GM12878 (cell line): ENCODE measurements around the gene STT3B. TPM values are rescaled to one million over a fixed set of nuclear protein-coding genes. Genes with fewer than 3 reads are reported as not detected.

ENCODE experiments used
- ATAC-seq: fragments of 200-7000 bp; cut with Tn5 transposase; 3 replicates; pipeline ENCODE4 v1.9.1; 2020; ENCODE audit warnings: mild to moderate bottlenecking, moderate library complexity
- BruUV-seq: library from RNA; stranded (reverse); fragments of 400-500 nt; replicated peaks from 2 replicates; lab custom pipeline; 2021; lab: Mats Ljungman, UMichigan
- CTCF ChIA-PET: fragments of 300-600 bp; sonication (Branson Sonifier 250); formaldehyde crosslinking; extraction: SDS; loops from one replicate; lab custom pipeline; 2021; ENCODE audit warnings: inconsistent platforms; lab: Yijun Ruan, JAX
- POLR2A ChIA-PET: fragments of 350-600 bp; formaldehyde crosslinking; extraction: SDS; loops from one replicate; lab custom pipeline; 2021; ENCODE audit warnings: inconsistent platforms; lab: Charles Lee
- RAD21 ChIA-PET: fragments of 300-600 bp; sonication (Branson Sonifier 250); formaldehyde crosslinking; loops from one replicate; lab custom pipeline; 2023; ENCODE audit warnings: antibody characterized with exemption; ENCODE audit not compliant: unreplicated experiment; lab: Charles Lee
- SMC1A ChIA-PET: fragments of 300-600 bp; sonication (Branson Sonifier 250); formaldehyde crosslinking; loops from one replicate; lab custom pipeline; 2023; ENCODE audit not compliant: unreplicated experiment, uncharacterized antibody; lab: Charles Lee
- DNase-seq: peaks from one replicate; pipeline ENCODE4 v3.0.0-alpha.2; 2011; ENCODE audit warnings: low read depth, low spot score
- FAIRE-seq: peaks from 3 replicates; lab custom pipeline; 2011; peaks lifted over from hg19 to GRCh38; lab: Jason Lieb, UNC
- H2AFZ ChIP-seq: 2 replicates; pipeline ENCODE4 v1.6.0; 2011; ENCODE audit warnings: low read depth, low read length, control low read depth; ENCODE audit not compliant: control insufficient read depth
- H3K27ac ChIP-seq: 2 replicates; pipeline ENCODE4 v1.5.1; 2011; ENCODE audit warnings: control low read depth; ENCODE audit not compliant: control insufficient read depth, insufficient read depth
- H3K27me3 ChIP-seq, 2 experiments: replicated peaks in 1 of 2; 2 replicates each; pipeline versions ENCODE4 v1.6.0 to v1.6.1; 2011; ENCODE audit warnings: low read length in 1 of 2; ENCODE audit not compliant: control insufficient read depth in 2 of 2, insufficient read depth in 2 of 2
- H3K36me3 ChIP-seq, 2 experiments: 2 replicates each; pipeline ENCODE4 v1.5.1; 2011; ENCODE audit warnings: low read length in 1 of 2; ENCODE audit not compliant: control insufficient read depth in 2 of 2, insufficient read depth in 2 of 2
- H3K4me1 ChIP-seq: 2 replicates; pipeline ENCODE4 v1.6.1; 2011; ENCODE audit warnings: mild to moderate bottlenecking, low read length, moderate library complexity, mixed read lengths; ENCODE audit not compliant: control insufficient read depth, insufficient read depth
- H3K4me2 ChIP-seq: 2 replicates; pipeline ENCODE4 v1.6.0; 2011; ENCODE audit warnings: control low read depth; ENCODE audit not compliant: control insufficient read depth, insufficient read depth
- H3K4me3 ChIP-seq: fragments of 200-600 bp; sonication (generic); 2 replicates; pipeline ENCODE4 v1.5.1; 2016
- H3K79me2 ChIP-seq: 2 replicates; pipeline ENCODE4 v1.6.0; 2011; ENCODE audit warnings: low read length; ENCODE audit not compliant: control insufficient read depth, insufficient read depth
- H3K9ac ChIP-seq: 2 replicates; pipeline ENCODE4 v1.8.0; 2011; ENCODE audit warnings: low read length, control low read depth, mixed read lengths; ENCODE audit not compliant: control insufficient read depth, insufficient read depth
- H3K9me3 ChIP-seq: replicated peaks from 3 replicates; pipeline ENCODE4 v1.5.1; 2011; ENCODE audit warnings: mild to moderate bottlenecking, low read length; ENCODE audit not compliant: control insufficient read depth, insufficient read depth
- H4K20me1 ChIP-seq: 2 replicates; pipeline ENCODE4 v1.6.0; 2011; ENCODE audit not compliant: control insufficient read depth, insufficient read depth
- CBX3 ChIP-seq: fragments of 200-600 bp; sonication (generic); IDR thresholded peaks from 2 replicates; pipeline ENCODE4 v1.6.1; 2016; ENCODE audit warnings: low read depth, borderline replicate concordance
- CREM ChIP-seq: IDR thresholded peaks from 2 replicates; pipeline ENCODE4 v1.6.1; 2014; ENCODE audit warnings: antibody characterized with exemption, low read depth
- EGR1 ChIP-seq, 2 experiments: IDR thresholded peaks; 1 replicate in 1 of 2; 2 replicates in 1 of 2; pipeline ENCODE4 v1.6.1; 2011 to 2012; ENCODE audit warnings: low read depth in 2 of 2, low read length in 2 of 2, borderline replicate concordance in 1 of 2, mild to moderate bottlenecking in 1 of 2, moderate library complexity in 1 of 2
- FOS ChIP-seq: IDR thresholded peaks from 3 replicates; pipeline ENCODE4 v1.6.1; 2011; ENCODE audit warnings: borderline replicate concordance; ENCODE audit not compliant: insufficient read length; ENCODE audit errors: extremely low read depth
- HCFC1 ChIP-seq: fragments of 150-350 bp; IDR thresholded peaks from 2 replicates; pipeline ENCODE4 v1.6.1; 2014; ENCODE audit warnings: low read length
- IRF4 ChIP-seq: IDR thresholded peaks from 2 replicates; pipeline ENCODE4 v1.6.1; 2011; ENCODE audit warnings: low read depth, low read length
- JUND ChIP-seq: IDR thresholded peaks from 2 replicates; pipeline ENCODE4 v1.6.1; 2012; ENCODE audit warnings: low read depth, mild to moderate bottlenecking, low read length, improper control_type of control experiment, moderate library complexity
- KDM1A ChIP-seq: fragments of 200-600 bp; sonication (generic); IDR thresholded peaks from 2 replicates; pipeline ENCODE4 v1.6.1; 2016; ENCODE audit warnings: borderline replicate concordance
- NR2C2 ChIP-seq: IDR thresholded peaks from 2 replicates; pipeline ENCODE4 v1.6.1; 2011; ENCODE audit warnings: borderline replicate concordance, low read depth; ENCODE audit not compliant: control insufficient read depth, insufficient read length
- PML ChIP-seq: IDR thresholded peaks from 2 replicates; pipeline ENCODE4 v1.6.1; 2012; ENCODE audit warnings: low read length, inconsistent platforms
- STAT1 ChIP-seq: fragments of 450-650 bp; conservative IDR thresholded peaks from 2 replicates; pipeline ENCODE4 v1.6.1; 2014; ENCODE audit warnings: antibody characterized with exemption, mild to moderate bottlenecking
- SUPT20H ChIP-seq: IDR thresholded peaks from 2 replicates; pipeline ENCODE4 v1.6.1; 2011; ENCODE audit warnings: low read depth, mild to moderate bottlenecking, low read length, moderate library complexity, borderline replicate concordance; ENCODE audit not compliant: control insufficient read depth
- WRNIP1 ChIP-seq: IDR thresholded peaks from 2 replicates; pipeline ENCODE4 v1.6.1; 2011; ENCODE audit warnings: low read depth, low read length, improper control_type of control experiment, borderline replicate concordance
- ZBED1 ChIP-seq: IDR thresholded peaks from 2 replicates; pipeline ENCODE4 v1.6.1; 2016; ENCODE audit warnings: borderline replicate concordance
- WGBS: methylation state at CpG from one replicate; pipeline ENCODE4 v1.1.6; 2016; ENCODE audit warnings: low lambda C conversion rate; ENCODE audit not compliant: insufficient replicate concordance, insufficient coverage; ENCODE audit errors: missing lambda C conversion rate; 5-methylcytosine and 5-hydroxymethylcytosine counted together
- in situ Hi-C: fragments of 300-500 bp; cut with MboI; formaldehyde crosslinking; loops from 9 replicates; pipeline ENCODE4 v1.14.3; 2018; ENCODE audit warnings: mixed read lengths
- intact Hi-C: fragments of 100-400 bp; cut with micrococcal nuclease; formaldehyde crosslinking; loops from one replicate; pipeline ENCODE4 v1.14.2; 2022; ENCODE audit not compliant: unreplicated experiment
- polyA plus RNA-seq, 11 experiments: library from polyadenylated mRNA; depleted of rRNA in 4 of 11; unstranded in 6 of 11; stranded (reverse) in 5 of 11; fragments of >200 nt; fragmentation: Nextera tagmentation in 4 of 11; fragmentation: Illumina TruSeq in 1 of 11; extraction: Ambion mirVana in 4 of 11; extraction: Trizol in 1 of 11; gene quantifications; 1 replicate in 1 of 11; 2 replicates in 10 of 11; pipeline versions ENCODE4 v1.2.1 to v1.2.3, GENCODE V29; 2011 to 2016; ENCODE audit warnings: inconsistent platforms in 2 of 11, missing spikeins in 2 of 11, low read depth in 1 of 11
- total RNA-seq, 4 experiments: library from RNA; depleted of rRNA in 3 of 4; stranded (reverse); fragments of >200 nt in 3 of 4; fragmentation: Illumina TruSeq in 1 of 4; extraction: Trizol in 1 of 4; gene quantifications; 2 replicates each; pipeline versions ENCODE4 v1.2.1 to v1.2.3, GENCODE V29; 2013 to 2021
- TF ChIP-seq, protein P1 (sequence below): fragments of 450-650 bp; IDR thresholded peaks from 2 replicates; pipeline ENCODE4 v1.6.1; 2017; ENCODE audit warnings: mild to moderate bottlenecking
- TF ChIP-seq, protein P2 (sequence below): fragments of 450-650 bp; formaldehyde crosslinking; IDR thresholded peaks from 2 replicates; pipeline ENCODE4 v1.5.0; 2022; ENCODE audit warnings: mild to moderate bottlenecking, missing genetic modification characterization
- TF ChIP-seq, protein P3 (sequence below): fragments of 450-650 bp; conservative IDR thresholded peaks from 2 replicates; pipeline ENCODE4 v1.6.1; 2017; ENCODE audit warnings: mild to moderate bottlenecking, moderate library complexity

The STT3B gene
- total and polyA plus RNA-seq, 10 of the 15 experiments (the other 5 are each of a cell fraction or from before 2014, with no cell fraction given): 19.9 to 208 (median 79.6) TPM

DNA sequence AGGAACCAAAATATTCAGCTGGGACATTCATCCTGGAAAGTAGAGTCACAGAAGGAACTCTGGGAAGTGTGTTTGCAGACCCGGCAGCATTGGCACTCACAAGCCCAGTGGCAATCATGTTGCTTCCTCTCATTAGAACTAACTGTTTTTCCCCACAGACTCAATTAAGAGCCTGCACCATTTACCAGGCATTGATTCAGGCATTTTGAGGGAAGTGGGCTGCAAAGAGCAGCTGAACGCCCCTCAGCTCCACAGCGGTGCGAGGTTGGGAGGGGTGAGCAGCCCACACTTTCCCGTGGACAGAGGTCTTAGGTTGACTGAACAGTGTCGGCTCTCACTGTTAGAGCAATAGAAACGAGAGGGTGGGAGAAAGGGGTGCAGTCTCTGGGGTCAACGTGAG, 143.8 kb downstream of the STT3B start:
- WGBS: 51% methylated on average over 8 of the region's 8 CpGs
- TF ChIP-seq CREM (no peak), FOS (no peak), PML (no peak), JUND (no peak), STAT1 (no peak), CBX3 (no peak), KDM1A (no peak), IRF4 (no peak), EGR1 (IDR thresholded peaks at IDR 0.05; ENCODE audit: borderline replicate concordance in 1 of 2, low read depth in 2 of 2, low read length in 2 of 2) (no peak), ZBED1 (no peak), WRNIP1 (no peak), SUPT20H (no peak), NR2C2 (no peak), HCFC1 (no peak)
- TF ChIP-seq, protein P1, sequence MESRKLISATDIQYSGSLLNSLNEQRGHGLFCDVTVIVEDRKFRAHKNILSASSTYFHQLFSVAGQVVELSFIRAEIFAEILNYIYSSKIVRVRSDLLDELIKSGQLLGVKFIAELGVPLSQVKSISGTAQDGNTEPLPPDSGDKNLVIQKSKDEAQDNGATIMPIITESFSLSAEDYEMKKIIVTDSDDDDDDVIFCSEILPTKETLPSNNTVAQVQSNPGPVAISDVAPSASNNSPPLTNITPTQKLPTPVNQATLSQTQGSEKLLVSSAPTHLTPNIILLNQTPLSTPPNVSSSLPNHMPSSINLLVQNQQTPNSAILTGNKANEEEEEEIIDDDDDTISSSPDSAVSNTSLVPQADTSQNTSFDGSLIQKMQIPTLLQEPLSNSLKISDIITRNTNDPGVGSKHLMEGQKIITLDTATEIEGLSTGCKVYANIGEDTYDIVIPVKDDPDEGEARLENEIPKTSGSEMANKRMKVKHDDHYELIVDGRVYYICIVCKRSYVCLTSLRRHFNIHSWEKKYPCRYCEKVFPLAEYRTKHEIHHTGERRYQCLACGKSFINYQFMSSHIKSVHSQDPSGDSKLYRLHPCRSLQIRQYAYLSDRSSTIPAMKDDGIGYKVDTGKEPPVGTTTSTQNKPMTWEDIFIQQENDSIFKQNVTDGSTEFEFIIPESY: no peak
- TF ChIP-seq, protein P2, sequence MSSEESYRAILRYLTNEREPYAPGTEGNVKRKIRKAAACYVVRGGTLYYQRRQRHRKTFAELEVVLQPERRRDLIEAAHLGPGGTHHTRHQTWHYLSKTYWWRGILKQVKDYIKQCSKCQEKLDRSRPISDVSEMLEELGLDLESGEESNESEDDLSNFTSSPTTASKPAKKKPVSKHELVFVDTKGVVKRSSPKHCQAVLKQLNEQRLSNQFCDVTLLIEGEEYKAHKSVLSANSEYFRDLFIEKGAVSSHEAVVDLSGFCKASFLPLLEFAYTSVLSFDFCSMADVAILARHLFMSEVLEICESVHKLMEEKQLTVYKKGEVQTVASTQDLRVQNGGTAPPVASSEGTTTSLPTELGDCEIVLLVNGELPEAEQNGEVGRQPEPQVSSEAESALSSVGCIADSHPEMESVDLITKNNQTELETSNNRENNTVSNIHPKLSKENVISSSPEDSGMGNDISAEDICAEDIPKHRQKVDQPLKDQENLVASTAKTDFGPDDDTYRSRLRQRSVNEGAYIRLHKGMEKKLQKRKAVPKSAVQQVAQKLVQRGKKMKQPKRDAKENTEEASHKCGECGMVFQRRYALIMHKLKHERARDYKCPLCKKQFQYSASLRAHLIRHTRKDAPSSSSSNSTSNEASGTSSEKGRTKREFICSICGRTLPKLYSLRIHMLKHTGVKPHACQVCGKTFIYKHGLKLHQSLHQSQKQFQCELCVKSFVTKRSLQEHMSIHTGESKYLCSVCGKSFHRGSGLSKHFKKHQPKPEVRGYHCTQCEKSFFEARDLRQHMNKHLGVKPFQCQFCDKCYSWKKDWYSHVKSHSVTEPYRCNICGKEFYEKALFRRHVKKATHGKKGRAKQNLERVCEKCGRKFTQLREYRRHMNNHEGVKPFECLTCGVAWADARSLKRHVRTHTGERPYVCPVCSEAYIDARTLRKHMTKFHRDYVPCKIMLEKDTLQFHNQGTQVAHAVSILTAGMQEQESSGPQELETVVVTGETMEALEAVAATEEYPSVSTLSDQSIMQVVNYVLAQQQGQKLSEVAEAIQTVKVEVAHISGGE: no peak
- TF ChIP-seq, protein P3, sequence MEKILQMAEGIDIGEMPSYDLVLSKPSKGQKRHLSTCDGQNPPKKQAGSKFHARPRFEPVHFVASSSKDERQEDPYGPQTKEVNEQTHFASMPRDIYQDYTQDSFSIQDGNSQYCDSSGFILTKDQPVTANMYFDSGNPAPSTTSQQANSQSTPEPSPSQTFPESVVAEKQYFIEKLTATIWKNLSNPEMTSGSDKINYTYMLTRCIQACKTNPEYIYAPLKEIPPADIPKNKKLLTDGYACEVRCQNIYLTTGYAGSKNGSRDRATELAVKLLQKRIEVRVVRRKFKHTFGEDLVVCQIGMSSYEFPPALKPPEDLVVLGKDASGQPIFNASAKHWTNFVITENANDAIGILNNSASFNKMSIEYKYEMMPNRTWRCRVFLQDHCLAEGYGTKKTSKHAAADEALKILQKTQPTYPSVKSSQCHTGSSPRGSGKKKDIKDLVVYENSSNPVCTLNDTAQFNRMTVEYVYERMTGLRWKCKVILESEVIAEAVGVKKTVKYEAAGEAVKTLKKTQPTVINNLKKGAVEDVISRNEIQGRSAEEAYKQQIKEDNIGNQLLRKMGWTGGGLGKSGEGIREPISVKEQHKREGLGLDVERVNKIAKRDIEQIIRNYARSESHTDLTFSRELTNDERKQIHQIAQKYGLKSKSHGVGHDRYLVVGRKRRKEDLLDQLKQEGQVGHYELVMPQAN: no peak
- TF ChIP-seq, all 136 proteins: peak for 0
- Histone ChIP-seq H3K27ac (no peak overlapping the region), H3K79me2 (no peaks in the 10 kb centered on the region), H3K4me1 (no peaks in the 10 kb centered on the region), H3K36me3 (no peaks in the 10 kb centered on the region), H3K4me2 (no peak overlapping the region), H3K27me3 (no peaks in the 10 kb centered on the region), H4K20me1 (no peaks in the 10 kb centered on the region), H3K9me3 (no peaks in the 10 kb centered on the region), H2AFZ (no peak overlapping the region), H3K4me3 (no peak overlapping the region), H3K9ac (no peak overlapping the region)
- POLR2A ChIA-PET: no interaction called here
- RAD21 ChIA-PET: no interaction called here
- FAIRE-seq: no peak
- intact Hi-C loops (no loop called here), in situ Hi-C loops (no loop called here)
- ATAC-seq: no peak
- SMC1A ChIA-PET: no interaction called here
- BruUV-seq: no TSS peak
- DNase-seq: no peak
- CTCF ChIA-PET: interaction anchor here (0.6 kb wide), 1 partner anchor 21 kb away, joined by 3 read pairs; no protein-coding TSS in a partner anchor
